CD4-positive, CD25-positive, alpha-beta regulatory T cell (primary cell): ENCODE results near the gene DGKB. TPM values are rescaled to one million over a fixed set of nuclear protein-coding genes. Genes with fewer than 3 reads are reported as not detected.
"Not testable (repeated sequence)": the region's sequence is repeated elsewhere in the genome, so short reads cannot be mapped to it uniquely, and the experiment has no call there.

Experiments
- ATAC-seq, 2 donors: fragments of 150-1000 bp; cut with Tn5 transposase; one replicate each; pipeline ENCODE4 v1.10.0; 2021; ENCODE audit warnings: low read depth in 2 of 2, moderate number of reproducible peaks in 2 of 2, moderate library complexity in 1 of 2
- DNase-seq, 3 donors: peaks; one replicate each; pipeline versions ENCODE4 v3.0.0 to v3.0.0-alpha.2; 2012 to 2022; ENCODE audit warnings: mixed read lengths in 1 of 3
- H3K27ac ChIP-seq: one replicate; pipeline ENCODE4 v1.7.0; 2013; ENCODE audit warnings: mild to moderate bottlenecking, low read length; ENCODE audit not compliant: insufficient read depth, poor library complexity, severe bottlenecking
- H3K27me3 ChIP-seq: one replicate; pipeline ENCODE4 v1.7.0; 2013; ENCODE audit warnings: low read length; ENCODE audit not compliant: control insufficient read depth, insufficient read depth
- H3K36me3 ChIP-seq: one replicate; pipeline ENCODE4 v1.7.0; 2013; ENCODE audit warnings: mild to moderate bottlenecking, low read length, moderate library complexity; ENCODE audit not compliant: control insufficient read depth, insufficient read depth
- H3K4me1 ChIP-seq: 2 replicates; pipeline ENCODE4 v1.7.0; 2013; ENCODE audit warnings: mild to moderate bottlenecking, low read length; ENCODE audit not compliant: insufficient read depth, control insufficient read depth, poor library complexity, severe bottlenecking
- H3K4me3 ChIP-seq: one replicate; pipeline ENCODE4 v1.7.0; 2013; ENCODE audit warnings: low read depth, mild to moderate bottlenecking, low read length, moderate library complexity
- H3K9me3 ChIP-seq, 2 experiments: 1 replicate in 1 of 2; 2 replicates in 1 of 2; pipeline ENCODE4 v1.7.0; 2013; ENCODE audit warnings: low read length in 2 of 2, mild to moderate bottlenecking in 1 of 2, moderate library complexity in 1 of 2; ENCODE audit not compliant: control insufficient read depth in 2 of 2
- H3K27ac Mint-ChIP-seq, 3 donors: one replicate each; pipeline ENCODE4 v1.8.0; 2020 to 2022; ENCODE audit warnings: mild to moderate bottlenecking in 3 of 3, mixed read lengths in 3 of 3, moderate library complexity in 2 of 3
- H3K27me3 Mint-ChIP-seq: one replicate; pipeline ENCODE4 v1.8.0; 2022; ENCODE audit warnings: mild to moderate bottlenecking, mixed read lengths
- H3K36me3 Mint-ChIP-seq: one replicate; pipeline ENCODE4 v1.8.0; 2020; ENCODE audit warnings: mixed read lengths
- H3K4me1 Mint-ChIP-seq, 4 donors: one replicate each; pipeline ENCODE4 v1.8.0; 2020 to 2022; ENCODE audit warnings: mixed read lengths in 4 of 4, mild to moderate bottlenecking in 1 of 4
- H3K4me3 Mint-ChIP-seq, 4 donors: one replicate each; pipeline ENCODE4 v1.8.0; 2020 to 2022; ENCODE audit warnings: mild to moderate bottlenecking in 4 of 4, mixed read lengths in 4 of 4, moderate library complexity in 3 of 4
- H3K9me3 Mint-ChIP-seq, 7 donors: one replicate each; pipeline ENCODE4 v1.8.0; 2020 to 2022; ENCODE audit warnings: mixed read lengths in 7 of 7, mild to moderate bottlenecking in 3 of 7, moderate library complexity in 2 of 7
- polyA plus RNA-seq, 4 donors: library from polyadenylated mRNA; unstranded; fragments of 300-500 nt; fragmentation: Illumina TruSeq; gene quantifications; one replicate each; pipeline ENCODE4 v1.2.3, GENCODE V29; 2021
- total RNA-seq: library from RNA; stranded (reverse); gene quantifications from one replicate; pipeline ENCODE4 v1.2.3, GENCODE V29; 2022

Gene DGKB
- total and polyA plus RNA-seq, 5 donors from 2014 or later = not detected

DNA sequence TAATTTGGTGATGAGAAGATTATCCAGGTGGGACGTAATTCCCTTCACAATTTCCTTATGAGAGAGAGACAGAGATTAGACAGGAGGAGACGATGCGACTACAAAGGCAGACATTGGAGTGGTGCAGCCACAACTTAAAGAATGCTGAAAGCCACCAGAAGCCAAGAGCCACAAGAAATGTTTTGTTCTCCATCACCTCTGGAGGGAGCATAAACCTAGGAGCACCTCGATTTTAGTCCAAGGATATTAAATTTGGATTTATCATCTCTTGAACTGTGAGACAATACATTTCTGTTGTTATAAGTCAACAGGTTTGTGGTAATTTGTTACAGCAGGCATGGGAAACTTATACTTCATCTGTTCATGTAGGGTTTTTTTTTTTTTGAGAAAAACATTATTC, 418.9 kb downstream of the DGKB start:
- Mint-ChIP-seq H3K9me3 (peaks cover 0 to 9% (median 0%) of the 10 kb centered on the region in 7 donors), H3K4me1 (no peaks in the 10 kb centered on the region), H3K4me3 (no peak overlapping the region), H3K36me3 (no peaks in the 10 kb centered on the region), H3K27me3 (no peaks in the 10 kb centered on the region), H3K27ac (no peak overlapping the region)
- no peak for DNase-seq
- Histone ChIP-seq H3K36me3 (no peaks in the 10 kb centered on the region), H3K4me1 (no peaks in the 10 kb centered on the region), H3K9me3 (no peaks in the 10 kb centered on the region), H3K27me3 (no peaks in the 10 kb centered on the region), H3K4me3 (no peak overlapping the region), H3K27ac (no peak overlapping the region)
- no peak for ATAC-seq

DNA sequence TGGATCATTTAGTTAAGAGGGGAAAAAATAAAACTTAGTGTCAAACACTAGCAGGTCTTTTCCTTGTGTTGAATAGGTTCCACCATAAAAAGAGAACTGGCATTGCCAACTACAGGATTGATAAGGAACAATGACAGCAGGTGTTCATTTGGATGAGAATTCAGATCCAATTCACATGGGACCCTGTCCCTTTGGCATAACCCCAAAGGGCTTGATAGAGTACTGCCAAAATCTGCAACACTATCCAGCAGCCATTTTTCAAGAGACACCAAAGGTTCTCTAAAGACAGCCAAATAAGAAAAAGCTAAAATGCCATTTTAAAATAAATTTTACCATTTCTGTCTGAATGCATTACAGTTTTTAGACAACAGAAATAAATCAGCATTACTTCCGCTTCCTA, 422.3 kb downstream of the DGKB start:
- no peak overlapping the region for H3K27ac ChIP-seq

DNA sequence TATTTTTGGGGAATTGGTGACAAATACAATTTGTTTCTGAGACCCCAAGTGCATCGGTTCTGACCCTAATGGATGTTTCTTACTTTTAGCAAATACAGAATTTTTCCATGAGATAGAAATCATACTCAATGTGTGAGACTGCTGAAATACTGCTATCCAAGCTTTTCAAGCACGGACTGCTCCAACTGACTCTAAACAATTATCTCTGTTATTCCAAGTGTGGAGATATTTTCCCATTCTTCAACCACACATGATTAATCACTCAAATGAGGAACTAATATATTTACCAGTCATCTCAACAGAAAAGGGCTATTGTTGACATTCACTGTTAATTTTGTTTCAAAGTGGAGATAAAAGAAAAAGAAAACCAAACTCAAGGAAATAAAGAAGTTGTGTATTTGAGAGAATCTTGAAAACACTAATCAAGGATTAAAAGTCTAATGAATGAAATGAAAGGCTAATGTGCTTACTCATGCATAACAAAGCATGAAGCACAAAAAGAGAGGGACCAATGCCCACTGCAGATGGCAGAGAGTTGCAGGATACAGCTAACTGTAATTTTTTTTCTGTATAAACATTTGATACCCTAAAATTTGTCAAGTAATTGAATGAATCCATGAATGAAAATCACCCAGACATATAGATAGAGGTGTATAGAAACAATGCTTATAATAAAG, 423.6 kb downstream of the DGKB start:
- Histone ChIP-seq H3K4me1 (no peaks in the 10 kb centered on the region), H3K36me3 (no peaks in the 10 kb centered on the region), H3K9me3 (no peaks in the 10 kb centered on the region), H3K27me3 (no peaks in the 10 kb centered on the region), H3K27ac (no peak overlapping the region), H3K4me3 (no peak overlapping the region)
- no peak overlapping the region for H3K27ac Mint-ChIP-seq
- no peaks in the 10 kb centered on the region for H3K36me3 Mint-ChIP-seq
- ATAC-seq (no peak), DNase-seq (no peak)
- H3K27me3 Mint-ChIP-seq = no peaks in the 10 kb centered on the region
- H3K9me3 Mint-ChIP-seq = peaks cover 0 to 7% (median 2%) of the 10 kb centered on the region in 7 donors
- H3K4me3 Mint-ChIP-seq = no peak overlapping the region
- H3K4me1 Mint-ChIP-seq = no peaks in the 10 kb centered on the region

More for the DNA sequence above, 422.3 kb downstream of the DGKB start:
- Histone ChIP-seq H3K27me3 (no peaks in the 10 kb centered on the region), H3K36me3 (no peaks in the 10 kb centered on the region), H3K4me1 (no peaks in the 10 kb centered on the region), H3K9me3 (no peaks in the 10 kb centered on the region), H3K4me3 (no peak overlapping the region)
- H3K4me1 Mint-ChIP-seq = no peaks in the 10 kb centered on the region
- no peaks in the 10 kb centered on the region for H3K36me3 Mint-ChIP-seq
- no peak for DNase-seq
- no peak for ATAC-seq
- H3K9me3 Mint-ChIP-seq = peaks cover 0 to 3% (median 0%) of the 10 kb centered on the region in 7 donors
- H3K4me3 Mint-ChIP-seq = no peak overlapping the region
- H3K27ac Mint-ChIP-seq = no peak overlapping the region
- no peaks in the 10 kb centered on the region for H3K27me3 Mint-ChIP-seq

DNA sequence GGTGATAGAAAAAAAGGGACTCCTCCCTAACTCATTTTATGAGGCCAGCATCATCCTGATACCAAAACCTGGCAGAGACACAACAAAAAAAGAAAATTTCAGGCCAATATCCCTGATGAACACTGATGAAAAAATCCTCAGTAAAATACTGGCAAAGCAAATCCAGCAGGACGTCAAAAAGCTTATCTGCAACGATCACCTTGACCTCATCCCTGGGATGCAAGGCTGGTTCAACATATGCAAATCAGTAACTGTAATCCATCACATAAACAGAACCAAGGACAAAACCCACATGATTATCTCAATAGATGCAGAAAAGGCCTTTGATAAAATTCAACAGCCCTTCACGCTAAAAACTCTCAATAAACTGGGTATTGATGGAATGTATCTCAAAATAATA, 440.8 kb downstream of the DGKB start:
- not testable (repeated sequence) for ATAC-seq, H3K4me3 Mint-ChIP-seq, DNase-seq, H3K4me1 Mint-ChIP-seq, H3K27ac ChIP-seq, H3K9me3 ChIP-seq, H3K4me1 ChIP-seq, H3K36me3 Mint-ChIP-seq, H3K27ac Mint-ChIP-seq, H3K27me3 ChIP-seq, H3K27me3 Mint-ChIP-seq, H3K4me3 ChIP-seq, H3K9me3 Mint-ChIP-seq, H3K36me3 ChIP-seq

DNA sequence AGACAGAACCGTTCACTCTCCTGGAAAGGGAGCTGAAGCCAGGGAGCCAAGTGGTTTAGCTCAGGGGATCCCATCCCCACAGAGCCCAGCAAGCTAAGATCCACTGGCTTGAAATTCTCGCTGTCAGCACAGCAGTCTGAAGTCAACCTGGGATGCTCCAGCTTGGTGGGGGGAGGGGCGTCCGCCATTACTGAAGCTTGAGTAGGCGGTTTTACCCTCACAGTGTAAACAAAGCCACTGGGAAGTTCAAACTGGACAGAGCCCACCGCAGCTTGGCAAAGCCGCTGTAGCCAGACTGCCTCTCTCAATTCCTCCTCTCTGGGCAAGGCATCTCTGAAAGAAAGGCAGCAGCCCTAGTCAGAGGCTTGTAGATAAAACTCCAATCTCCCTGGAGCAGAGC, 443.7 kb downstream of the DGKB start:
- not testable (repeated sequence) for H3K4me1 ChIP-seq, H3K4me3 Mint-ChIP-seq, H3K27me3 Mint-ChIP-seq, H3K27ac Mint-ChIP-seq, H3K27ac ChIP-seq, H3K27me3 ChIP-seq, DNase-seq, H3K9me3 Mint-ChIP-seq, H3K36me3 ChIP-seq, H3K36me3 Mint-ChIP-seq, H3K4me3 ChIP-seq, H3K9me3 ChIP-seq, ATAC-seq, H3K4me1 Mint-ChIP-seq

DNA sequence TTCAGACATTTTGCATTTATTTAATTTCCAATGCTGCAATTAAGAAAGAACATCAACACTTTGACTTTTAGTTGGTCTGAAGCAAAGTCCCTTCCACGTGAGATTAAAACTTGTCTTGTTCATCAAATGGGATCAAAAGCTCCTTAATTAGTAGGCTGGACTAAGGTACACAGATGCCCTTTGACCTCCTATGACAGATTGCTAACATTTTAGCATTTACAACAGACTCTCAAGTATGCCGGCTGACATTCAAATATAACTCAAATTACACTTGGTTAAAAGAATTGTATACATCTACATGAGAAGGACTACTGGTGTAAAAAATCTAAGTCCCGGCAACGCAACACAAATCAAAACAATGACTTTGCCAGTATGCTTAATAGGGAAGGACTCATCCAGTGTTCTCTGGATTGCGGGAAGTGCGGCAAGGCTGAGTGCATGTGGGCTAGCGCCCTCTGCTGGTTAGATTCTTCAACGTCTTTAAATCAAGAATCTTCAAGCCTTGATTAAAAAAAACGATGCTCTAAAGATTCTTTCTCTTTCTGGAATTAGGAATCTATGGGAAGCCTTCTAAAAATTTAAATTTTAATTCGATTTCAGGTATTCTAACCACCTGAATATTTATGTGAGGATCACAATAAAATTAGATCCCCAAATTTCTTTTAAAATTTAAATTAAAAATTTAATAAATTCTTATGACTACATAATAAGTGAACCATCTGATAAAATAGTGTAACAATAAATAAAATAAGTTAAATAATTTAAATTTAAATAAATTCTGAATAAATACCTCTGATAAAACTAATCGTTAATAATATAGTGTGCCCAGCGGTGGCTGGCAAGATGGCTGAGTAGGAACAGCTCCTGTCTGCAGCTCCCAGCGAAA, 444.7 kb downstream of the DGKB start:
- no peaks in the 10 kb centered on the region for H3K27me3 ChIP-seq
- no peak overlapping the region for H3K4me3 ChIP-seq
- no peaks in the 10 kb centered on the region for H3K36me3 ChIP-seq
- no peak overlapping the region for H3K4me3 Mint-ChIP-seq
- H3K9me3 ChIP-seq = no peaks in the 10 kb centered on the region
- H3K4me1 Mint-ChIP-seq = peaks cover 0 to 2% (median 0%) of the 10 kb centered on the region in 4 donors
- no peaks in the 10 kb centered on the region for H3K27me3 Mint-ChIP-seq
- DNase-seq (peak in 2 of 3 donors; percentile 3 to 45), ATAC-seq (no peak)
- no peak overlapping the region for H3K27ac ChIP-seq
- H3K4me1 ChIP-seq = no peaks in the 10 kb centered on the region
- H3K9me3 Mint-ChIP-seq = peaks cover 0 to 4% (median 0%) of the 10 kb centered on the region in 7 donors
- no peaks in the 10 kb centered on the region for H3K36me3 Mint-ChIP-seq
- no peak overlapping the region for H3K27ac Mint-ChIP-seq

DNA sequence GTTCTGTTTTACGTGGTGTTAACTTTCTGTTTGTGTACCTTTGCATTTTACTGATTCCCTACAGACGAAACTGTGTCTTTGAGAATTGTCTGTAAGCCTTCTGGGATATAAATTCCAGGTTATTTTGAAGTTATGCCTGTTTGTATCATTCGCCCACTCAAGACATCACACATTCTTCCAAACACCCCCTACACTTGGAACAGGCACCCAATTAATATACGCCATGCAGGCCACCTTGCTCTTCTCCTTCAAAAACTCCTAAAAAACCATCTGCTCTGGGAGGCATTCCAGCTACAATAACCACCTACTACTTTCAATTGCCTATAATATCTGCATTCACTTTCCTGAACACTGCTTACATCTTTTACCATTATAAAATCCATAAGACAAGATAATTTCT, 453.3 kb downstream of the DGKB start:
- peaks cover 0 to 7% (median 2%) of the 10 kb centered on the region in 7 donors for H3K9me3 Mint-ChIP-seq
- no peaks in the 10 kb centered on the region for H3K36me3 Mint-ChIP-seq
- H3K4me3 ChIP-seq = no peak overlapping the region
- no peak overlapping the region for H3K27ac Mint-ChIP-seq
- H3K4me1 ChIP-seq = no peaks in the 10 kb centered on the region
- ATAC-seq (no peak), DNase-seq (no peak)
- H3K27me3 Mint-ChIP-seq = no peaks in the 10 kb centered on the region
- no peaks in the 10 kb centered on the region for H3K27me3 ChIP-seq
- H3K4me1 Mint-ChIP-seq = no peaks in the 10 kb centered on the region
- no peaks in the 10 kb centered on the region for H3K9me3 ChIP-seq
- no peak overlapping the region for H3K4me3 Mint-ChIP-seq
- H3K27ac ChIP-seq = no peak overlapping the region
- H3K36me3 ChIP-seq = no peaks in the 10 kb centered on the region
